ENCODE measurements around the gene LAP3. TPM values are rescaled to one million over a fixed set of nuclear protein-coding genes. Genes with fewer than 3 reads are reported as not detected.

LAP3 gene
- total RNA-seq, 3 donors from 2014 or later = 101 to 106 (median 104) TPM

- Mint-ChIP-seq H3K36me3 (ENCODE audit: insufficient read depth) (peaks cover 29% of the 10 kb centered on the region), H3K27me3 (ENCODE audit: low read depth) (no peaks in the 10 kb centered on the region), H3K4me3 (no peak overlapping the region), H3K9me3 (no peaks in the 10 kb centered on the region), H3K4me1 (ENCODE audit: low read depth) (peaks cover 23% of the 10 kb centered on the region)
- DNase-seq (no peak), ATAC-seq (no peak)
Measured at GRCh38 chr4:17580969-17581368, 4.0 kb downstream of the LAP3 start.

GRCh38 chr4:17583276-17583675 is 6.3 kb downstream of the LAP3 start:
- H3K4me3 Mint-ChIP-seq = no peak overlapping the region
- DNase-seq (no peak), ATAC-seq (no peak)
- no peaks in the 10 kb centered on the region for H3K9me3 Mint-ChIP-seq
- no peaks in the 10 kb centered on the region for H3K27me3 Mint-ChIP-seq (ENCODE audit: low read depth)
- peaks cover 43% of the 10 kb centered on the region for H3K36me3 Mint-ChIP-seq (ENCODE audit: insufficient read depth)
- H3K4me1 Mint-ChIP-seq (ENCODE audit: low read depth) = peaks cover 19% of the 10 kb centered on the region

GRCh38 chr4:17583941-17584340 is 6.9 kb downstream of the LAP3 start:
- no peaks in the 10 kb centered on the region for H3K27me3 Mint-ChIP-seq (ENCODE audit: low read depth)
- no peak for ATAC-seq
- no peaks in the 10 kb centered on the region for H3K9me3 Mint-ChIP-seq
- H3K36me3 Mint-ChIP-seq (ENCODE audit: insufficient read depth) = peaks cover 46% of the 10 kb centered on the region
- DNase-seq = no peak
- H3K4me1 Mint-ChIP-seq (ENCODE audit: low read depth) = peaks cover 12% of the 10 kb centered on the region
- no peak overlapping the region for H3K4me3 Mint-ChIP-seq

GRCh38 chr4:17584521-17585213 is 7.7 kb downstream of the LAP3 start:
- Mint-ChIP-seq H3K4me1 (ENCODE audit: low read depth) (peaks cover 5% of the 10 kb centered on the region), H3K36me3 (ENCODE audit: insufficient read depth) (peaks cover 47% of the 10 kb centered on the region), H3K27me3 (ENCODE audit: low read depth) (no peaks in the 10 kb centered on the region), H3K9me3 (no peaks in the 10 kb centered on the region), H3K4me3 (no peak overlapping the region)
- no peak for ATAC-seq
- DNase-seq = no peak

GRCh38 chr4:17587094-17587822 is 10.3 kb downstream of the LAP3 start:
- no peaks in the 10 kb centered on the region for H3K27me3 Mint-ChIP-seq (ENCODE audit: low read depth)
- DNase-seq (no peak), ATAC-seq (peak in 1 of 2 donors; percentile 27)
- no peaks in the 10 kb centered on the region for H3K9me3 Mint-ChIP-seq
- no peak overlapping the region for H3K4me3 Mint-ChIP-seq
- peaks cover 43% of the 10 kb centered on the region for H3K36me3 Mint-ChIP-seq (ENCODE audit: insufficient read depth)
- H3K4me1 Mint-ChIP-seq (ENCODE audit: low read depth) = peaks cover 4% of the 10 kb centered on the region

- DNase-seq = no peak
- peaks cover 6% of the 10 kb centered on the region for H3K4me1 Mint-ChIP-seq (ENCODE audit: low read depth)
- H3K9me3 Mint-ChIP-seq = no peaks in the 10 kb centered on the region
- ATAC-seq = no peak
- H3K4me3 Mint-ChIP-seq = no peak overlapping the region
- H3K27me3 Mint-ChIP-seq (ENCODE audit: low read depth) = no peaks in the 10 kb centered on the region
- peaks cover 43% of the 10 kb centered on the region for H3K36me3 Mint-ChIP-seq (ENCODE audit: insufficient read depth)
Measured at GRCh38 chr4:17589355-17589754, 12.4 kb downstream of the LAP3 start.

- peaks cover 39% of the 10 kb centered on the region for H3K36me3 Mint-ChIP-seq (ENCODE audit: insufficient read depth)
- DNase-seq = no peak
- H3K4me3 Mint-ChIP-seq = no peak overlapping the region
- H3K4me1 Mint-ChIP-seq (ENCODE audit: low read depth) = peaks cover 6% of the 10 kb centered on the region
- no peaks in the 10 kb centered on the region for H3K27me3 Mint-ChIP-seq (ENCODE audit: low read depth)
- no peak for ATAC-seq
- H3K9me3 Mint-ChIP-seq = no peaks in the 10 kb centered on the region
Measured at GRCh38 chr4:17595471-17596005, 18.5 kb downstream of the LAP3 start.

GRCh38 chr4:17597517-17597916 is 20.5 kb downstream of the LAP3 start:
- peaks cover 2% of the 10 kb centered on the region for H3K4me1 Mint-ChIP-seq (ENCODE audit: low read depth)
- H3K27me3 Mint-ChIP-seq (ENCODE audit: low read depth) = no peaks in the 10 kb centered on the region
- DNase-seq (no peak), ATAC-seq (no peak)
- peaks cover 32% of the 10 kb centered on the region for H3K36me3 Mint-ChIP-seq (ENCODE audit: insufficient read depth)
- H3K4me3 Mint-ChIP-seq = no peak overlapping the region
- no peaks in the 10 kb centered on the region for H3K9me3 Mint-ChIP-seq

GRCh38 chr4:17599826-17600225 is 22.8 kb downstream of the LAP3 start:
- no peaks in the 10 kb centered on the region for H3K27me3 Mint-ChIP-seq (ENCODE audit: low read depth)
- H3K9me3 Mint-ChIP-seq = no peaks in the 10 kb centered on the region
- DNase-seq (no peak), ATAC-seq (no peak)
- no peak overlapping the region for H3K4me3 Mint-ChIP-seq
- H3K4me1 Mint-ChIP-seq (ENCODE audit: low read depth) = no peaks in the 10 kb centered on the region
- H3K36me3 Mint-ChIP-seq (ENCODE audit: insufficient read depth) = peaks cover 28% of the 10 kb centered on the region

- ATAC-seq (no peak), DNase-seq (no peak)
- Mint-ChIP-seq H3K9me3 (no peaks in the 10 kb centered on the region), H3K4me3 (no peak overlapping the region), H3K36me3 (ENCODE audit: insufficient read depth) (peaks cover 18% of the 10 kb centered on the region), H3K27me3 (ENCODE audit: low read depth) (no peaks in the 10 kb centered on the region), H3K4me1 (ENCODE audit: low read depth) (no peaks in the 10 kb centered on the region)
Measured at GRCh38 chr4:17605236-17605635, 28.2 kb downstream of the LAP3 start.

GRCh38 chr4:17613761-17614415 is 36.9 kb downstream of the LAP3 start:
- H3K36me3 Mint-ChIP-seq (ENCODE audit: insufficient read depth) = peaks cover 9% of the 10 kb centered on the region
- H3K4me1 Mint-ChIP-seq (ENCODE audit: low read depth) = peaks cover 30% of the 10 kb centered on the region
- no peaks in the 10 kb centered on the region for H3K9me3 Mint-ChIP-seq
- ATAC-seq = peak; percentile 59 to 67
- H3K27me3 Mint-ChIP-seq (ENCODE audit: low read depth) = no peaks in the 10 kb centered on the region
- DNase-seq = no peak
- peak overlapping the region; percentile 97 for H3K4me3 Mint-ChIP-seq

- Mint-ChIP-seq H3K4me1 (ENCODE audit: low read depth) (peaks cover 38% of the 10 kb centered on the region), H3K36me3 (ENCODE audit: insufficient read depth) (peaks cover 17% of the 10 kb centered on the region), H3K9me3 (no peaks in the 10 kb centered on the region), H3K27me3 (ENCODE audit: low read depth) (no peaks in the 10 kb centered on the region), H3K4me3 (peak within 1 kb of the TSS; percentile 97)
- peak; percentile 89 to 93 for ATAC-seq
- peak; percentile 95 for DNase-seq
Measured at GRCh38 chr4:17614416-17615299, 37.7 kb downstream of the LAP3 start, which contains the start of gene MED28. Gene MED28, plus strand, starts transcription at chr4:17614641. Its CDS starts 14 bp downstream, at chr4:17614655.

GRCh38 chr4:17616283-17616682 is 39.3 kb downstream of the LAP3 start:
- Mint-ChIP-seq H3K36me3 (ENCODE audit: insufficient read depth) (peaks cover 22% of the 10 kb centered on the region), H3K4me3 (peak overlapping the region; percentile 81), H3K9me3 (no peaks in the 10 kb centered on the region), H3K4me1 (ENCODE audit: low read depth) (peaks cover 41% of the 10 kb centered on the region), H3K27me3 (ENCODE audit: low read depth) (no peaks in the 10 kb centered on the region)
- DNase-seq (no peak), ATAC-seq (no peak)

- H3K9me3 Mint-ChIP-seq = no peaks in the 10 kb centered on the region
- DNase-seq (no peak), ATAC-seq (no peak)
- no peak overlapping the region for H3K4me3 Mint-ChIP-seq
- peaks cover 42% of the 10 kb centered on the region for H3K4me1 Mint-ChIP-seq (ENCODE audit: low read depth)
- no peaks in the 10 kb centered on the region for H3K27me3 Mint-ChIP-seq (ENCODE audit: low read depth)
- H3K36me3 Mint-ChIP-seq (ENCODE audit: insufficient read depth) = peaks cover 32% of the 10 kb centered on the region
Measured at GRCh38 chr4:17618926-17619325, 41.9 kb downstream of the LAP3 start.

All from activated T-cell treated with anti-CD3 and anti-CD28 coated beads, Interleukin-2, amount 50 U/mL, for 4 hours (primary cell).